ENCODE measurements around the gene FRS3. TPM values are rescaled to one million over a fixed set of nuclear protein-coding genes. Genes with fewer than 3 reads are reported as not detected.

FRS3 gene
- total RNA-seq, 2 donors from 2014 or later: 5.9 to 18.4 TPM

GRCh38 chr6:41746107-41746506 lies 33.6 kb downstream of the FRS3 start:
- no peaks in the 10 kb centered on the region for H3K4me1 ChIP-seq (replicated peaks)
- no peaks in the 10 kb centered on the region for H3K27me3 ChIP-seq (replicated peaks; ENCODE audit: insufficient read depth)
- 95% methylated on average over 10 of the region's 10 CpGs for WGBS
- H3K9me3 ChIP-seq: no peaks in the 10 kb centered on the region
- H3K27ac ChIP-seq: no peak overlapping the region
- no peak overlapping the region for H3K4me3 ChIP-seq
- TF ChIP-seq CTCF (IDR thresholded peaks at IDR 0.05) (no peak), POLR2A (IDR thresholded peaks at IDR 0.05) (no peak), POLR2AphosphoS5 (IDR thresholded peaks at IDR 0.05) (no peak)
- H3K36me3 ChIP-seq: no peaks in the 10 kb centered on the region
- DNase-seq (ENCODE audit: low spot score): no peak
- intact Hi-C loops (cut with DNase I): no loop called here

- WGBS: 89% methylated on average over 7 of the region's 7 CpGs
- no peaks in the 10 kb centered on the region for H3K36me3 ChIP-seq
- TF ChIP-seq CTCF (IDR thresholded peaks at IDR 0.05): no peak
- no peak for TF ChIP-seq POLR2AphosphoS5 (IDR thresholded peaks at IDR 0.05)
- no peak overlapping the region for H3K27ac ChIP-seq
- no peaks in the 10 kb centered on the region for H3K27me3 ChIP-seq (replicated peaks; ENCODE audit: insufficient read depth)
- intact Hi-C loops (cut with DNase I): no loop called here
- DNase-seq (ENCODE audit: low spot score): no peak
- H3K4me1 ChIP-seq (replicated peaks): no peaks in the 10 kb centered on the region
- H3K9me3 ChIP-seq: no peaks in the 10 kb centered on the region
- no peak overlapping the region for H3K4me3 ChIP-seq
These were observed 35.4 kb downstream of the FRS3 start for GRCh38 chr6:41744236-41744787.

GRCh38 chr6:41743406-41744235 lies 36.1 kb downstream of the FRS3 start:
- DNase-seq (ENCODE audit: low spot score): no peak
- H3K4me1 ChIP-seq (replicated peaks): no peaks in the 10 kb centered on the region
- no peaks in the 10 kb centered on the region for H3K27me3 ChIP-seq (replicated peaks; ENCODE audit: insufficient read depth)
- TF ChIP-seq CTCF (IDR thresholded peaks at IDR 0.05) (no peak), POLR2A (IDR thresholded peaks at IDR 0.05) (no peak), POLR2AphosphoS5 (IDR thresholded peaks at IDR 0.05) (no peak)
- no peak overlapping the region for H3K27ac ChIP-seq
- H3K36me3 ChIP-seq: no peaks in the 10 kb centered on the region
- intact Hi-C loops (cut with DNase I): no loop called here
- H3K4me3 ChIP-seq: no peak overlapping the region
- H3K9me3 ChIP-seq: no peaks in the 10 kb centered on the region
- 86% methylated on average over 6 of the region's 6 CpGs for WGBS

- intact Hi-C loops (cut with DNase I): no loop called here
- Histone ChIP-seq H3K27ac (no peak overlapping the region), H3K27me3 (replicated peaks; ENCODE audit: insufficient read depth) (no peaks in the 10 kb centered on the region), H3K36me3 (no peaks in the 10 kb centered on the region), H3K9me3 (no peaks in the 10 kb centered on the region), H3K4me1 (replicated peaks) (no peaks in the 10 kb centered on the region), H3K4me3 (no peak overlapping the region)
- WGBS: 90% methylated on average over 20 of the region's 20 CpGs
- no peak for DNase-seq (ENCODE audit: low spot score)
- TF ChIP-seq CTCF (IDR thresholded peaks at IDR 0.05) (no peak), POLR2AphosphoS5 (IDR thresholded peaks at IDR 0.05) (no peak), POLR2A (IDR thresholded peaks at IDR 0.05) (no peak)
These were observed 37.8 kb downstream of the FRS3 start for GRCh38 chr6:41741625-41742490.
